K562 (cell line): Measurements from ENCODE around the gene NDUFB8.

Source experiments
- ATF3 ChIP-seq, 2 experiments: fragments of 450-650 bp in 1 of 2; sonication (generic) in 1 of 2; formaldehyde crosslinking in 1 of 2; IDR thresholded peaks in 1 of 2; conservative IDR thresholded peaks in 1 of 2; 2 replicates each; pipeline versions ENCODE4 v1.6.1 to v1.8.1; 2016 to 2023; ENCODE audit warnings: mild to moderate bottlenecking in 2 of 2, moderate library complexity in 2 of 2, inconsistent platforms in 1 of 2, missing genetic modification reagents in 1 of 2
- CREB1 ChIP-seq, 2 experiments: sonication (generic) in 1 of 2; formaldehyde crosslinking in 1 of 2; IDR thresholded peaks; 2 replicates each; pipeline versions ENCODE4 v1.6.1 to v1.8.0; 2012 to 2022; ENCODE audit warnings: inconsistent platforms in 1 of 2, mild to moderate bottlenecking in 1 of 2, missing genetic modification reagents in 1 of 2, moderate library complexity in 1 of 2
- CTCF ChIP-seq, 3 experiments: IDR thresholded peaks in 2 of 3; conservative IDR thresholded peaks in 1 of 3; 2 replicates each; pipeline ENCODE4 v1.5.1; 2011 to 2012; ENCODE audit warnings: low read length in 3 of 3, mild to moderate bottlenecking in 3 of 3, control low read depth in 2 of 3, improper control_type of control experiment in 1 of 3, inconsistent platforms in 1 of 3, low read depth in 1 of 3, mixed read lengths in 1 of 3, moderate library complexity in 1 of 3; ENCODE audit not compliant: insufficient read depth in 2 of 3
- E2F6 ChIP-seq, 2 experiments: IDR thresholded peaks; 2 replicates each; pipeline ENCODE4 v1.6.1; 2011; ENCODE audit warnings: borderline replicate concordance in 1 of 2, control low read depth in 1 of 2, low read depth in 1 of 2, low read length in 1 of 2, mild to moderate bottlenecking in 1 of 2, mixed read lengths in 1 of 2, moderate library complexity in 1 of 2; ENCODE audit not compliant: insufficient read depth in 1 of 2, insufficient read length in 1 of 2, poor library complexity in 1 of 2, severe bottlenecking in 1 of 2; ENCODE audit errors: extremely low read depth in 1 of 2
- FOXP1 ChIP-seq: sonication (generic); formaldehyde crosslinking; IDR thresholded peaks from 2 replicates; pipeline ENCODE4 v1.8.0; 2022; ENCODE audit warnings: mild to moderate bottlenecking, missing genetic modification reagents
- ILK ChIP-seq: fragments of 450-650 bp; IDR thresholded peaks from 2 replicates; pipeline ENCODE4 v1.6.1; 2016; ENCODE audit warnings: missing genetic modification characterization, low read depth, mild to moderate bottlenecking, missing compliant biosample characterization, moderate library complexity, borderline replicate concordance
- SMARCC2 ChIP-seq: fragments of 450-650 bp; IDR thresholded peaks from 2 replicates; pipeline ENCODE4 v1.6.1; 2017; ENCODE audit warnings: antibody characterized with exemption, moderate library complexity, mild to moderate bottlenecking, low read depth
- ZBTB34 ChIP-seq: fragments of 250-450 bp; sonication (Bioruptor Pico); IDR thresholded peaks from 2 replicates; pipeline ENCODE4 v1.8.0; 2021; ENCODE audit warnings: mild to moderate bottlenecking, moderate library complexity
- ZBTB49 ChIP-seq: sonication (generic); formaldehyde crosslinking; IDR thresholded peaks from 2 replicates; pipeline ENCODE4 v1.8.0; 2022; ENCODE audit warnings: missing genetic modification reagents, mild to moderate bottlenecking, borderline replicate concordance

GRCh38 chr10:100480002-100480401 is 49.7 kb downstream of the NDUFB8 start:
- TF ChIP-seq SMARCC2 (no peak), ATF3 (IDR thresholded peaks at IDR 0.05) (no peak), ATF3 (CRISPR knock-in tag; conservative IDR thresholded peaks at IDR 0.05) (no peak), CREB1 (IDR thresholded peaks at IDR 0.05) (no peak), CREB1 (CRISPR knock-in tag; IDR thresholded peaks at IDR 0.05) (no peak), FOXP1 (CRISPR knock-in tag) (no peak), ILK (tag) (no peak), CTCF (IDR thresholded peaks at IDR 0.05 in 2 of 3, conservative IDR thresholded peaks at IDR 0.05 in 1 of 3; ENCODE audit: insufficient read depth in 2 of 3, low read depth in 1 of 3, low read length in 3 of 3) (no peak), E2F6 (IDR thresholded peaks at IDR 0.05; ENCODE audit: borderline replicate concordance in 1 of 2, extremely low read depth in 1 of 2, insufficient read depth in 1 of 2, insufficient read length in 1 of 2, low read depth in 1 of 2, low read length in 1 of 2, poor library complexity in 1 of 2, severe bottlenecking in 1 of 2) (no peak), ZBTB49 (CRISPR knock-in tag) (no peak), ZBTB34 (CRISPR knock-in tag) (no peak)
